K562 (cell line): ENCODE measurements around the gene ENDOV. TPM values are rescaled to one million over a fixed set of nuclear protein-coding genes. Genes with fewer than 3 reads are reported as not detected.

Source experiments
- ATAC-seq: fragments of 200-7000 bp; cut with Tn5 transposase; 3 replicates; pipeline ENCODE4 v1.9.1; 2020; ENCODE audit warnings: moderate library complexity
- BruUV-seq: library from RNA; stranded (reverse); fragments of 400-500 nt; replicated peaks from 2 replicates; lab custom pipeline; 2021; lab: Mats Ljungman, UMichigan
- CTCF ChIA-PET: fragments of 300-600 bp; formaldehyde crosslinking; extraction: SDS; loops from one replicate; lab custom pipeline; 2021; ENCODE audit warnings: low intra/inter-chr PET ratio; lab: Yijun Ruan, JAX
- POLR2A ChIA-PET: fragments of 300-600, 350-650 bp; sonication (Branson Sonifier 250); formaldehyde crosslinking; extraction: SDS; loops from one replicate; lab custom pipeline; 2021; ENCODE audit warnings: antibody characterized with exemption, inconsistent platforms; lab: Yijun Ruan, JAX
- DNase-seq, 4 experiments: peaks; one replicate each; pipeline versions ENCODE4 v3.0.0 to v3.0.0-alpha.2; 2011 to 2018; ENCODE audit warnings: low spot score in 3 of 4, mixed read lengths in 3 of 4; ENCODE audit errors: extremely low read depth in 1 of 4
- FAIRE-seq: peaks from 2 replicates; lab custom pipeline; 2011; peaks lifted over from hg19 to GRCh38; lab: Jason Lieb, UNC
- H2AFZ ChIP-seq: 2 replicates; pipeline ENCODE4 v1.6.0; 2011; ENCODE audit warnings: low read depth, low read length, control low read depth, inconsistent platforms
- H3K27ac ChIP-seq: fragments of 200-600 bp; 3 replicates; pipeline ENCODE4 v1.8.0; 2011; ENCODE audit warnings: low read depth, mild to moderate bottlenecking, control low read depth, inconsistent platforms, low read length, moderate library complexity, mixed read lengths; ENCODE audit errors: extremely low read depth
- H3K27me3 ChIP-seq, 2 experiments: fragments of 300-600 bp in 1 of 2; 2 replicates in 1 of 2; 3 replicates in 1 of 2; pipeline versions ENCODE4 v1.6.0 to v1.8.0; 2011; ENCODE audit warnings: inconsistent platforms in 2 of 2, low read length in 2 of 2, mild to moderate bottlenecking in 1 of 2, mixed read lengths in 1 of 2, moderate library complexity in 1 of 2; ENCODE audit not compliant: control insufficient read depth in 2 of 2, insufficient read depth in 2 of 2
- H3K36me3 ChIP-seq: fragments of 300-600 bp; 3 replicates; pipeline ENCODE4 v1.8.0; 2011; ENCODE audit warnings: mild to moderate bottlenecking, low read length, inconsistent platforms; ENCODE audit not compliant: control insufficient read depth, insufficient read depth
- H3K4me1 ChIP-seq, 2 experiments: fragments of 200-600 bp in 1 of 2; replicated peaks in 1 of 2; 2 replicates in 1 of 2; 3 replicates in 1 of 2; pipeline versions ENCODE4 v1.5.1 to v1.8.0; 2011; ENCODE audit warnings: inconsistent platforms in 2 of 2, low read length in 2 of 2, mild to moderate bottlenecking in 1 of 2, mixed read lengths in 1 of 2, moderate library complexity in 1 of 2; ENCODE audit not compliant: control insufficient read depth in 2 of 2, insufficient read depth in 2 of 2
- H3K4me2 ChIP-seq: 2 replicates; pipeline ENCODE4 v1.6.1; 2011; ENCODE audit warnings: low read length, control low read depth, inconsistent platforms, mixed read lengths; ENCODE audit not compliant: insufficient read depth
- H3K4me3 ChIP-seq: fragments of 200-600 bp; sonication (generic), shearing (Covaris generic); 2 replicates; pipeline ENCODE4 v1.5.1; 2016; ENCODE audit warnings: control low read depth, inconsistent platforms
- H3K79me2 ChIP-seq: fragments of 200-600 bp; 3 replicates; pipeline ENCODE4 v1.8.0; 2011; ENCODE audit warnings: low read length, inconsistent platforms; ENCODE audit not compliant: control insufficient read depth, insufficient read depth
- H3K9ac ChIP-seq, 2 experiments: 2 replicates each; pipeline versions ENCODE4 v1.6.0 to v1.6.1; 2011; ENCODE audit warnings: low read depth in 2 of 2, low read length in 2 of 2, control low read depth in 1 of 2, inconsistent platforms in 1 of 2, mild to moderate bottlenecking in 1 of 2, mixed read lengths in 1 of 2; ENCODE audit not compliant: insufficient read depth in 1 of 2
- H3K9me1 ChIP-seq: one replicate; pipeline ENCODE4 v1.6.0; 2011; ENCODE audit warnings: inconsistent platforms, mild to moderate bottlenecking, low read length, moderate library complexity; ENCODE audit not compliant: control insufficient read depth, insufficient read depth
- H3K9me3 ChIP-seq: replicated peaks from 2 replicates; pipeline ENCODE4 v1.5.1; 2011; ENCODE audit warnings: low read depth, low read length, inconsistent platforms; ENCODE audit not compliant: control insufficient read depth, insufficient read depth
- H4K20me1 ChIP-seq: replicated peaks from 2 replicates; pipeline ENCODE4 v1.6.1; 2011; ENCODE audit warnings: low read length, inconsistent platforms, mixed read lengths; ENCODE audit not compliant: control insufficient read depth, insufficient read depth
- ARID2 ChIP-seq: fragments of 450-650 bp; IDR thresholded peaks from 2 replicates; pipeline ENCODE4 v1.6.1; 2017; ENCODE audit warnings: antibody characterized with exemption, mild to moderate bottlenecking
- ARNT ChIP-seq, 2 experiments: fragments of 450-650 bp; IDR thresholded peaks; 2 replicates each; pipeline ENCODE4 v1.6.1; 2016; ENCODE audit warnings: mild to moderate bottlenecking in 1 of 2
- CHD2 ChIP-seq: IDR thresholded peaks from 2 replicates; pipeline ENCODE4 v1.6.1; 2011; ENCODE audit warnings: low read depth, low read length
- COPS2 ChIP-seq: fragments of 450-650 bp; conservative IDR thresholded peaks from 2 replicates; pipeline ENCODE4 v1.6.1; 2016; ENCODE audit warnings: mild to moderate bottlenecking, moderate library complexity
- CREM ChIP-seq: IDR thresholded peaks from 2 replicates; pipeline ENCODE4 v1.6.1; 2014; ENCODE audit warnings: antibody characterized with exemption, low read depth
- DNMT1 ChIP-seq: fragments of 450-650 bp; IDR thresholded peaks from 2 replicates; pipeline ENCODE4 v1.6.1; 2016; ENCODE audit warnings: antibody characterized with exemption, mild to moderate bottlenecking
- GATAD2A ChIP-seq: fragments of 450-650 bp; IDR thresholded peaks from 2 replicates; pipeline ENCODE4 v1.6.1; 2017
- MITF ChIP-seq: IDR thresholded peaks from 2 replicates; pipeline ENCODE4 v1.6.1; 2014; ENCODE audit warnings: antibody characterized with exemption
- MTA2 ChIP-seq: fragments of 450-650 bp; IDR thresholded peaks from 2 replicates; pipeline ENCODE4 v1.6.1; 2016; ENCODE audit warnings: low read depth
- MTA3 ChIP-seq: fragments of 450-650 bp; formaldehyde crosslinking; IDR thresholded peaks from 2 replicates; pipeline ENCODE4 v1.6.1; 2017; ENCODE audit warnings: mild to moderate bottlenecking, borderline replicate concordance
- MXI1 ChIP-seq: IDR thresholded peaks from 2 replicates; pipeline ENCODE4 v1.6.1; 2011; ENCODE audit warnings: low read depth, mild to moderate bottlenecking, improper control_type of control experiment, low read length
- NCOA2 ChIP-seq, 2 experiments: fragments of 450-650 bp; IDR thresholded peaks; 2 replicates each; pipeline ENCODE4 v1.6.1; 2018; ENCODE audit warnings: mild to moderate bottlenecking in 2 of 2, moderate library complexity in 1 of 2; ENCODE audit not compliant: partially characterized antibody in 2 of 2
- NEUROD1 ChIP-seq: fragments of 150-350 bp; IDR thresholded peaks from 2 replicates; pipeline ENCODE4 v1.6.1; 2014; ENCODE audit warnings: borderline replicate concordance, low read length, low read depth; ENCODE audit not compliant: partially characterized antibody
- NRF1 ChIP-seq, 2 experiments: fragments of 450-650 bp; IDR thresholded peaks in 1 of 2; conservative IDR thresholded peaks in 1 of 2; 2 replicates each; pipeline ENCODE4 v1.6.1; 2014; ENCODE audit warnings: mild to moderate bottlenecking in 2 of 2
- PCBP1 ChIP-seq: fragments of 200-400 bp; formaldehyde crosslinking; IDR thresholded peaks from 2 replicates; pipeline ENCODE4 v1.6.1; 2018; ENCODE audit warnings: mild to moderate bottlenecking, low read depth, low read length; ENCODE audit not compliant: poor library complexity, severe bottlenecking
- RBM15 ChIP-seq: fragments of 200-400 bp; formaldehyde crosslinking; IDR thresholded peaks from 2 replicates; pipeline ENCODE4 v1.6.1; 2018; ENCODE audit warnings: mild to moderate bottlenecking, low read length, moderate library complexity; ENCODE audit not compliant: insufficient read depth
- RFX1 ChIP-seq: fragments of 450-650 bp; IDR thresholded peaks from 2 replicates; pipeline ENCODE4 v1.6.1; 2016; ENCODE audit warnings: mild to moderate bottlenecking, moderate library complexity
- SPI1 ChIP-seq: IDR thresholded peaks from 2 replicates; pipeline ENCODE4 v1.6.1; 2011; ENCODE audit warnings: low read depth, low read length, control low read depth, borderline replicate concordance
- ZNF184 ChIP-seq: sonication (generic); formaldehyde crosslinking; IDR thresholded peaks from 2 replicates; pipeline ENCODE4 v1.5.0; 2020; ENCODE audit warnings: missing genetic modification reagents
- WGBS: fragments of 100-300 bp; shearing (Covaris generic); methylation state at CpG from one replicate; pipeline ENCODE4 v1.1.6; 2016; ENCODE audit warnings: low coverage, mixed read lengths; ENCODE audit not compliant: insufficient coverage; ENCODE audit errors: missing lambda C conversion rate; 5-methylcytosine and 5-hydroxymethylcytosine counted together
- in situ Hi-C: fragments of 300-500 bp; cut with MboI; formaldehyde crosslinking; loops from 4 replicates; pipeline ENCODE4 v1.15.0; 2018; ENCODE audit warnings: inconsistent platforms, mixed read lengths
- intact Hi-C: fragments of 100-400 bp; cut with micrococcal nuclease; formaldehyde crosslinking; loops from 2 replicates; pipeline ENCODE4 v1.14.2; 2022
- polyA plus RNA-seq, 8 experiments: library from polyadenylated mRNA; depleted of rRNA in 4 of 8; stranded (reverse) in 5 of 8; unstranded in 3 of 8; fragments of >200 nt; fragmentation: Nextera tagmentation in 2 of 8; fragmentation: Illumina TruSeq in 1 of 8; extraction: Ambion mirVana in 2 of 8; extraction: Trizol in 1 of 8; gene quantifications; 2 replicates each; pipeline versions ENCODE4 v1.2.1 to v1.2.3, GENCODE V29; 2011 to 2014; ENCODE audit warnings: inconsistent platforms in 1 of 8, missing spikeins in 1 of 8
- total RNA-seq, 7 experiments: library from RNA; depleted of rRNA in 6 of 7; stranded (reverse); fragments of >200 nt in 6 of 7; fragmentation: Illumina TruSeq in 2 of 7; extraction: Trizol in 2 of 7; gene quantifications; 2 replicates each; pipeline versions ENCODE4 v1.2.1 to v1.2.3, GENCODE V29; 2011 to 2021; ENCODE audit warnings: low replicate concordance in 1 of 7
- TF ChIP-seq, protein P1 (sequence below), 2 experiments: fragments of 450-650 bp; IDR thresholded peaks; 2 replicates each; pipeline ENCODE4 v1.6.1; 2018; ENCODE audit warnings: mild to moderate bottlenecking in 2 of 2, low read depth in 1 of 2; ENCODE audit not compliant: partially characterized antibody in 2 of 2

ENDOV gene
- total and polyA plus RNA-seq, 9 of the 15 experiments (the other 6 are each of a cell fraction or from before 2014, with no cell fraction given): 1.2 to 8.2 (median 3.7) TPM

- no peaks in the 10 kb centered on the region for H3K4me1 ChIP-seq
- no peaks in the 10 kb centered on the region for H3K9me3 ChIP-seq
- CTCF ChIA-PET: no interaction called here
- TF ChIP-seq NCOA2 (IDR thresholded peaks at IDR 0.05; ENCODE audit: partially characterized antibody in 2 of 2) (no peak), MITF (no peak), MTA2 (no peak), MTA3 (no peak), MXI1 (no peak), RFX1 (no peak), SPI1 (no peak), CREM (no peak), COPS2 (no peak), GATAD2A (no peak), RBM15 (no peak), PCBP1 (no peak), NRF1 (conservative IDR thresholded peaks at IDR 0.05 in 1 of 2, IDR thresholded peaks at IDR 0.05 in 1 of 2) (no peak), DNMT1 (no peak), ZNF184 (CRISPR knock-in tag) (no peak), NEUROD1 (no peak), ARNT (IDR thresholded peaks at IDR 0.05) (no peak), CHD2 (no peak), ARID2 (no peak)
- TF ChIP-seq, protein P1, sequence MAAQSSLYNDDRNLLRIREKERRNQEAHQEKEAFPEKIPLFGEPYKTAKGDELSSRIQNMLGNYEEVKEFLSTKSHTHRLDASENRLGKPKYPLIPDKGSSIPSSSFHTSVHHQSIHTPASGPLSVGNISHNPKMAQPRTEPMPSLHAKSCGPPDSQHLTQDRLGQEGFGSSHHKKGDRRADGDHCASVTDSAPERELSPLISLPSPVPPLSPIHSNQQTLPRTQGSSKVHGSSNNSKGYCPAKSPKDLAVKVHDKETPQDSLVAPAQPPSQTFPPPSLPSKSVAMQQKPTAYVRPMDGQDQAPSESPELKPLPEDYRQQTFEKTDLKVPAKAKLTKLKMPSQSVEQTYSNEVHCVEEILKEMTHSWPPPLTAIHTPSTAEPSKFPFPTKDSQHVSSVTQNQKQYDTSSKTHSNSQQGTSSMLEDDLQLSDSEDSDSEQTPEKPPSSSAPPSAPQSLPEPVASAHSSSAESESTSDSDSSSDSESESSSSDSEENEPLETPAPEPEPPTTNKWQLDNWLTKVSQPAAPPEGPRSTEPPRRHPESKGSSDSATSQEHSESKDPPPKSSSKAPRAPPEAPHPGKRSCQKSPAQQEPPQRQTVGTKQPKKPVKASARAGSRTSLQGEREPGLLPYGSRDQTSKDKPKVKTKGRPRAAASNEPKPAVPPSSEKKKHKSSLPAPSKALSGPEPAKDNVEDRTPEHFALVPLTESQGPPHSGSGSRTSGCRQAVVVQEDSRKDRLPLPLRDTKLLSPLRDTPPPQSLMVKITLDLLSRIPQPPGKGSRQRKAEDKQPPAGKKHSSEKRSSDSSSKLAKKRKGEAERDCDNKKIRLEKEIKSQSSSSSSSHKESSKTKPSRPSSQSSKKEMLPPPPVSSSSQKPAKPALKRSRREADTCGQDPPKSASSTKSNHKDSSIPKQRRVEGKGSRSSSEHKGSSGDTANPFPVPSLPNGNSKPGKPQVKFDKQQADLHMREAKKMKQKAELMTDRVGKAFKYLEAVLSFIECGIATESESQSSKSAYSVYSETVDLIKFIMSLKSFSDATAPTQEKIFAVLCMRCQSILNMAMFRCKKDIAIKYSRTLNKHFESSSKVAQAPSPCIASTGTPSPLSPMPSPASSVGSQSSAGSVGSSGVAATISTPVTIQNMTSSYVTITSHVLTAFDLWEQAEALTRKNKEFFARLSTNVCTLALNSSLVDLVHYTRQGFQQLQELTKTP (IDR thresholded peaks at IDR 0.05; ENCODE audit: low read depth in 1 of 2, partially characterized antibody in 2 of 2): no peak
- TF ChIP-seq, all 486 proteins: peak for 0
- in situ Hi-C loops: no loop called here
- FAIRE-seq (no peak), DNase-seq (no peak), ATAC-seq (no peak)
- no peak overlapping the region for H3K4me2 ChIP-seq
- WGBS: 84% methylated on average over 20 of the region's 22 CpGs
- POLR2A ChIA-PET: interaction anchor here (1.4 to 2.3 kb wide), 2 partner anchors 13 to 26 kb away, joined by 3 to 7 read pairs; no protein-coding TSS in a partner anchor
- peaks cover 68% of the 10 kb centered on the region; the same call in 2 of the 3 replicates for H3K36me3 ChIP-seq
- H4K20me1 ChIP-seq: no peaks in the 10 kb centered on the region
- H3K9me1 ChIP-seq: peaks cover 2% of the 10 kb centered on the region
- H3K9ac ChIP-seq: no peak overlapping the region; a peak in 1 of 4 replicates
- H2AFZ ChIP-seq: no peak overlapping the region
- H3K79me2 ChIP-seq: no peaks in the 10 kb centered on the region
- intact Hi-C loops: no loop called here
- no peaks in the 10 kb centered on the region for H3K27me3 ChIP-seq
- no peak overlapping the region for H3K27ac ChIP-seq
- no TSS peak for BruUV-seq
- no peak overlapping the region for H3K4me3 ChIP-seq
Observed at GRCh38 chr17:80374039-80374731, 40.8 kb upstream of the ENDOV start.
